Measurements from ENCODE around the gene MCEE.

MCEE gene

GRCh38 chr2:71074893-71075395, 55.1 kb downstream of the MCEE start:
- DNase-seq, result no peak

- no peak for DNase-seq
Measured at GRCh38 chr2:71073475-71073874, 56.6 kb downstream of the MCEE start.

- DNase-seq, result no peak
Measured at GRCh38 chr2:71072492-71072891, 57.5 kb downstream of the MCEE start.

GRCh38 chr2:71071681-71072398, 58.2 kb downstream of the MCEE start:
- peak; percentile 86 for DNase-seq

DNA sequence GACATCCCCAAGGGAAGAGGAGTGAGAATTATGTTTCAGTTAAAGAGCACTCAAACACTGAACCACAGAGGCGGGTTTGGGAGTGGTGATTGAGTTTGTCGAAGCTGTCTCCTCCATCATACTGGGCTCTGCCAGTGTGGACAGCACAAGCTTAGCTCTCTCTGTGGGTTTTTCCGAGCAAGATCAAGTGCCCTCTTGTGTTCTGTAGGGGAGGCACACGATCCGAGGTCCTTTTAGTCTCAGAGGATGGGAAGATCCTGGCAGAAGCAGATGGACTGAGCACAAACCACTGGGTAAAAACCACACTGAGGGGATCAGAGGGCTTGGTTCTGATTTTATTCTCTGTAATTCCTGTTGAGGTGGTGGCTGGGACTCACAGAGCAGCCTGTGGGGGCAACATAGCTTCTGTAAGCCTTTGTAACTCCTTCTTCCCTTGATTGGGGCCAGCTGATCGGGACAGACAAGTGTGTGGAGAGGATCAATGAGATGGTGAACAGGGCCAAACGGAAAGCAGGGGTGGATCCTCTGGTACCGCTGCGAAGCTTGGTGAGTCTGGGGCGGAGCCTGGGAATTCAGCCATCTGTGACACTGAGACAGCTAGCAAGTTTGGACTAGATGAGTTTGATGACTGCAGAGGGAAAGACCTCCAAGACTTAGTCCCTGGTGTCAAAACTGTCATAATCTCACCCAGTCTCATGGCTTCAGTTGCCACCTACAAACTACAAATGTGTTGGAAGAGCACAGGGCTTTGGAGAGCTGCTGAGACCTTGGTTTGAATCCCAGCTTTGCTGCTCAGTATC, 59.5 kb downstream of the MCEE start:
- DNase-seq, result no peak

GRCh38 chr2:71069376-71069775, 60.7 kb downstream of the MCEE start:
- DNase-seq, result no peak

DNA sequence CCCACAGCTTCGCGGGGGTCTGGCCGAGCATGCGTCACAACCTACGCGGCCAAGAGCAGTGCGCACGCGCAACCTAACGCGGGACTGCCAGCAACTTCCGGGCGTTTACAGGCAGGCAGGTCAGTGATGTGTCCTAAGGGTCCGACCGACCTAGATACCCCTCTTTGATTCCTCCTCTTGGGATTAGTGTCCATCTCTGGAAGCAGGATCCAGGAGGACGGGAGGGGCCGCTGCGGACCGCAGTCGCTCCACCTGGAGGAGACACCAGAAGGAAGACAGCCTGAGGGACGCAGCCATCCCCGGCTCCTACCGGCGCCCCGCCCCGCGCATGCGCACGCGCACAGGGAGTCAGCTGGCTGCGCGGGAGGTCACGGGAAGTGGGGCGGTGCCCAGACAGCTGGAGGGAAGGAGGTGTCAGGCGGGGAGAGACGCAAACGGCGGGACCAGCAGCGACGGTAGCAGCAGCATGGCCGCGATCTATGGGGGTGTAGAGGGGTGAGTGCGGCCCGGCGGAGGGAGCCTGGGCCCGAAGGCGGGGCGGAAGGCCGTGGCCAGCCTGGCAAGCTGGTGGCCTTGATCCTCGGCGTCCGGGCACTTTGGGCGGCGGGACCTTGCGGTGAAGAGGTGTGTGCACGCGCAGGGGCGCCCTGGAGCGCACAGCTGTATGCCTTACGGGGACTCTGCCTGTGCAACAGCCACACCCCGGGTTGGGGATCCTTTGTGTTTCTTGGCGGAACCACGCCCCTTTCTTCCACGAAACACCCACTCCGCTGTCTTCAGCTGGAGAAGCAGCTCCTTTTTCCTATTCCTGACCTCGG, 61.6 kb downstream of the MCEE start, which contains the start of gene NAGK:
Gene NAGK, plus strand, starts transcription at position 431 of the 818 bp plus-strand sequence. Its CDS starts 36 bp downstream, at position 467.
- DNase-seq, result peak; percentile 94

GRCh38 chr2:71067567-71068217, 62.3 kb downstream of the MCEE start:
- no peak for DNase-seq

DNA sequence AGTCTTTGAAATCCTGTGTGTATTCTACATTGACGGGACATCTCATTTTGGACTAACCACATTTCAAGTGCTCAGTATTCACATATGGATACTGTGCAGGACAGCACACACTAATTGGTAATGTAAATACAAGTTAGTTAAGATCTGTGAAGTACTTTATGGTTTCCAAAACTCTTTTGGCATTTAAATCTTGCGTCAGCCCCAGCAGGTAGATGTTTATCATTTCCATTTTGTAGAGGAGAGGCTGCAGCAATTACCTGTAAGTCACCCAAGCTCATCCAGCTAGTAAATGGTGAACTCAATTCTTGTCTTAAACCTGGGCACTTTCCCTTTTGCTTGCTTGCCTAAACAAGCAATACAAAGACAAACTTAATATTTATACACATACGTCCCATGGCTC, 63.2 kb downstream of the MCEE start:
- DNase-seq, result no peak

- DNase-seq, result peak; percentile 11
Measured at GRCh38 chr2:71064754-71065621, 65.0 kb downstream of the MCEE start.

DNA sequence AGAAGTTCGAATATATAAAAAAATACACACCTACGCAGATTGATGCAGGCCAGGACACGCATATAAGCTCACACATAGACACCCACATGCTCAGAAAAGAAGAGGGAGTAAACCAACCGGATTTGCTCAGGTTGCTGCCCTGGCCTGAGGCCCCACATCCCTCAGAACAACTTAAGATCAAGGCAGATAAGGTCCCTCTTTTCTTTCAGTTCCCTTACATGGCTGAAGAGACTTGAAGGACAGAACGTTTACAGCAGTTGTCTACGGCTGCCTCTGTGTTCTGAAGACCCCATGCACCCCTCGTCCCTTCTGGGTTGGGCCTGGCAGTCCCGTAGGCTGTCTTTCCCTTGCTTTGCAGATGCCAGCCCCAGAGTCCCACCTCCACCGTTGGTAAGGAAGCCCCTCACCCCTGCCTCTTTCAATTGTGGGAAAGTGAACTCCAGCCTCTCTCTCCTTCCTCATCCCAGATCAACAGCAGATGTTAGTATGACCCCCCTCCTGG, 65.9 kb downstream of the MCEE start:
- no peak for DNase-seq

DNA sequence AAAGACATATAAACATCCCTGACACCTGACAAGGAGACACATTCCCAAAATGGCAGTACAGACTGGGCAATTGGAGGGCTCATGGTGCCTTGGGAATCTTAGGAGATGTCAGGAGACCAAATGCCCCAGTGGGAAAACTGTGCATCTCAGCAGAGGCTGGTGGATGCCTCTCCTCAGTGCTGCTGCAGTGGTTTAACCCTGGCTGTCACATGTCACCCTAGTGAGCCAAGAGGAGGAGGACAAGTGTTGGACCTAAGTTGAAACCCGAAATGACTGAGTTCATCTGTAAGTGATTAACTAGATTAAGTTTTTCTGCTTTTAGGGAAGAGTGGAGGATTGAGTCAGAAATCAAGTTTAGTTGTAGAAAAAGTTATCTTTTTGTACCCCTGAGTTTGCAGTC, 66.8 kb downstream of the MCEE start:
- DNase-seq, result no peak

DNA sequence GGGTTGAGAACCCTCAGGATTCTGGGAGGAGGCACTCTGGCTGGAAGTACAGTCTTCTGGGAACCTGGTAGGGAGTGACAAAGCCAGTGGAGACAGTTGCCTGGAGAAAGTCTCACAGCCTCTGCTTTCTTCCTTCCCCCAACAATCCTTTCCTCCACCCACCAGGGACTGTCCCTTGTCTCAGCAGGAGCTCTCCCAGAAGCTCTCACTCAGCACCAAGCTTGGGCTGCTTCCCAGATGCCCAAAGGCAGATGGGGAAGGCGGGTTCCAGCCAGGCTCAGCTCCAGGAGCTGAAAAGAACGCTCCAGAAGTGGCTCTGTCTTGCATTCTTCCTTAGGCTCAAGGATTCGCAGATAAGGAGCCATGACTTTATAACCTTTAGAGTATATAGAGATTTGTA, 69.2 kb downstream of the MCEE start:
- no peak for DNase-seq

DNA sequence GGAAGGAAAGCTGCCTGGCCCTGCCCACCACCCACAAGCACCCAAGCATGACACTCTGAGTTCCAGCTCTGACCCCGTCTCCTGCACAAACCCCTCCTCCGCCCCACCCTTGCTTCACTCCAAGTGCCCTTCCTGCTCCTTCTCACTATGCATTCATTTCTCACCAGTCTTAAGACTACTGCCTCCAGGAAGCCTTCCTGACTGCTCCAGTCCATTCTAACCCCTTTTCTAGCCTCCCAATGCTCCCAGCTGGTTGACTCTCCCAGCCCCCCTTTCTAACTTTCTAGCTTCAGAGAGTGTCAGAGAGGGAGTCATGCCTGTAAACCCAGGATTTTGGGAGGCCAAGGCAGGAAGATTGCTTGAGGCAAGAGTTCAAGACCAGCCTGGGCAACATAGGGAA, 69.8 kb downstream of the MCEE start:
- DNase-seq, result no peak
